Gastrocnemius medialis (tissue), 4 donors: Measurements from ENCODE around the gene DCST1. TPM values are rescaled to one million over a fixed set of nuclear protein-coding genes. Genes with fewer than 3 reads are reported as not detected.

Source experiments
- ATAC-seq, 2 donors: fragments of 150-250 bp; one replicate each; pipeline ENCODE4 v1.9.1; 2016
- DNase-seq, 2 donors: peaks; one replicate each; pipeline ENCODE4 v3.0.0-alpha.2; 2019
- H3K27ac ChIP-seq, 4 donors: fragments of 200-600 bp; sonication (generic); 1 replicate in 1 of 4; 2 replicates in 3 of 4; pipeline ENCODE4 v1.5.1; 2016 to 2018; ENCODE audit warnings: mild to moderate bottlenecking in 2 of 4, moderate library complexity in 1 of 4
- H3K27me3 ChIP-seq, 3 donors: fragments of 200-600 bp; sonication (generic) in 2 of 3; 1 replicate in 1 of 3; 2 replicates in 2 of 3; pipeline versions ENCODE4 v1.5.1 to v1.6.0; 2016 to 2019; ENCODE audit warnings: mild to moderate bottlenecking in 1 of 3, moderate library complexity in 1 of 3
- H3K36me3 ChIP-seq, 2 donors: fragments of 200-600 bp; sonication (generic) in 1 of 2; one replicate each; pipeline ENCODE4 v1.5.1; 2017 to 2018
- H3K4me1 ChIP-seq, 2 donors: fragments of 200-600 bp; sonication (generic) in 1 of 2; one replicate each; pipeline ENCODE4 v1.5.1; 2016 to 2017; ENCODE audit warnings: mild to moderate bottlenecking in 2 of 2
- H3K4me3 ChIP-seq, 4 donors: fragments of 200-600 bp; sonication (generic) in 3 of 4; 1 replicate in 1 of 4; 2 replicates in 3 of 4; pipeline ENCODE4 v1.5.1; 2016 to 2019; ENCODE audit warnings: mild to moderate bottlenecking in 2 of 4
- H3K9me3 ChIP-seq, 3 donors: fragments of 200-600 bp; sonication (generic) in 2 of 3; 1 replicate in 1 of 3; 2 replicates in 2 of 3; pipeline ENCODE4 v1.5.1; 2016 to 2019
- POLR2A ChIP-seq, 2 donors: fragments of 450-650 bp; IDR thresholded peaks; one replicate each; pipeline ENCODE4 v1.6.1; 2017; ENCODE audit warnings: antibody characterized with exemption in 2 of 2, mild to moderate bottlenecking in 2 of 2, moderate library complexity in 2 of 2
- in situ Hi-C, 4 donors: fragments of 200-750 bp; cut with MboI; loops; one replicate each; pipeline versions ENCODE4 v1.15.0 to v1.8.0; 2017; ENCODE audit warnings: low sequenced_read_pairs in 4 of 4
- intact Hi-C: fragments of 100-400 bp; cut with DNase I; formaldehyde crosslinking; loops from one replicate; pipeline ENCODE4 v1.15.1; 2023; ENCODE audit warnings: low total_unique reads
- total RNA-seq, 4 donors: library from RNA; depleted of rRNA; stranded (reverse); fragments of >200 nt; gene quantifications; one replicate each; pipeline versions ENCODE4 v1.1.0 to v1.2.3, GENCODE V29; 2016
- TF ChIP-seq, protein P1 (sequence below), 5 experiments: fragments of 450-650 bp in 3 of 5; fragments of 200-600 bp in 2 of 5; sonication (generic) in 2 of 5; IDR thresholded peaks in 4 of 5; conservative IDR thresholded peaks in 1 of 5; 1 replicate in 4 of 5; 2 replicates in 1 of 5; pipeline ENCODE4 v1.5.1; 2016 to 2019; ENCODE audit warnings: antibody characterized with exemption in 5 of 5, mild to moderate bottlenecking in 3 of 5, moderate library complexity in 3 of 5

The DCST1 gene
- total RNA-seq, 4 donors from 2014 or later = 0.13 to 0.35 TPM; not detected in 2

DNA sequence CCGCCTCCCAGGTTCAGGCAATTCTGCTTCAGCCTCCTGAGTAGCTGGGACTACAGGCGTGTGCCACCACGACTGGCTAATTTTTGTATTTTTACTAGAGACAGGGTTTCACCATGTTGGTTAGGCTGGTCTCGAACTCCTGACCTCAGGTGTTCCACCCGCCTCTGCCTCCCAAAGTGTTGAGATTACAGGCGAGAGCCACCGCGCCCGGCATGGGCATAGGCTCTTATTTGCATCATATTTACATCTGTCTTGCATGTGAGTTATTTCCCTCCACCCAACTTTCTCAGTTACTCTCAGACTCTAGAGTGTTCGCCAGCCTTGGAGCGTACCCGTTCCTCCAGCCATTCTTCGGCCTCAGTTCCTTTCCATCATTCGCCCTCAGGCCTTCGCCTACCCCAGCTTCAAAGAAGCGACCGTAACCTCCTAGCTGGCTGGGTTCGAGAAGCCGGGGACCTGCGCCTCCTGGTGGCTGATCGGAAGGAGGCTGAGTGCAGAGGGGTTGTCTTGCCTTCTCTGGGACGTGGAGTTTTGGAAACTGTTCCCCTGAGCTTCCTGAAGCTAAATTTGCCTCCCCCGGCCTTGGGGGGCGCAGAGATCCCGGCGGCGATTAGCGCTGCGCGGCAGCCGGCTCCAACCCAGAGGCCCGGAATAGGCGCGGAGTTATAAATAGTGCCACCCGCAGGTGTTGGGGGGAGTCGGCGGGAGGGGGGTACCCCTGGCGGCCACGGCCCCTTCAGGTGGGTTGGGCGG is 34.6 kb upstream of the DCST1 start:
- intact Hi-C loops (loop anchor here (1.0 kb wide), 1 partner anchor 37 kb away; no protein-coding TSS in a partner anchor), in situ Hi-C loops (loop anchor here in 1 of 4 donors (5.0 kb wide), 1 partner anchor 37 kb away; the partner anchor contains the start of gene PYGO2)
- Histone ChIP-seq H3K36me3 (no peaks in the 10 kb centered on the region), H3K27me3 (no peaks in the 10 kb centered on the region), H3K4me1 (peaks cover 13 to 23% of the 10 kb centered on the region in 2 donors), H3K9me3 (no peaks in the 10 kb centered on the region), H3K4me3 (peak overlapping the region; percentile 83 to 99 (median 94)), H3K27ac (peak overlapping the region; percentile 95 to 99 (median 98))
- DNase-seq (peak in 1 of 2 donors; percentile 41), ATAC-seq (no peak)
- TF ChIP-seq, protein P1, sequence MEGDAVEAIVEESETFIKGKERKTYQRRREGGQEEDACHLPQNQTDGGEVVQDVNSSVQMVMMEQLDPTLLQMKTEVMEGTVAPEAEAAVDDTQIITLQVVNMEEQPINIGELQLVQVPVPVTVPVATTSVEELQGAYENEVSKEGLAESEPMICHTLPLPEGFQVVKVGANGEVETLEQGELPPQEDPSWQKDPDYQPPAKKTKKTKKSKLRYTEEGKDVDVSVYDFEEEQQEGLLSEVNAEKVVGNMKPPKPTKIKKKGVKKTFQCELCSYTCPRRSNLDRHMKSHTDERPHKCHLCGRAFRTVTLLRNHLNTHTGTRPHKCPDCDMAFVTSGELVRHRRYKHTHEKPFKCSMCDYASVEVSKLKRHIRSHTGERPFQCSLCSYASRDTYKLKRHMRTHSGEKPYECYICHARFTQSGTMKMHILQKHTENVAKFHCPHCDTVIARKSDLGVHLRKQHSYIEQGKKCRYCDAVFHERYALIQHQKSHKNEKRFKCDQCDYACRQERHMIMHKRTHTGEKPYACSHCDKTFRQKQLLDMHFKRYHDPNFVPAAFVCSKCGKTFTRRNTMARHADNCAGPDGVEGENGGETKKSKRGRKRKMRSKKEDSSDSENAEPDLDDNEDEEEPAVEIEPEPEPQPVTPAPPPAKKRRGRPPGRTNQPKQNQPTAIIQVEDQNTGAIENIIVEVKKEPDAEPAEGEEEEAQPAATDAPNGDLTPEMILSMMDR (IDR thresholded peaks at IDR 0.05 in 4 of 5, conservative IDR thresholded peaks at IDR 0.05 in 1 of 5) = peak; percentile 52 to 79 (median 65)
- peak in 1 of 2 donors; percentile 5 for TF ChIP-seq POLR2A (IDR thresholded peaks at IDR 0.05)

DNA sequence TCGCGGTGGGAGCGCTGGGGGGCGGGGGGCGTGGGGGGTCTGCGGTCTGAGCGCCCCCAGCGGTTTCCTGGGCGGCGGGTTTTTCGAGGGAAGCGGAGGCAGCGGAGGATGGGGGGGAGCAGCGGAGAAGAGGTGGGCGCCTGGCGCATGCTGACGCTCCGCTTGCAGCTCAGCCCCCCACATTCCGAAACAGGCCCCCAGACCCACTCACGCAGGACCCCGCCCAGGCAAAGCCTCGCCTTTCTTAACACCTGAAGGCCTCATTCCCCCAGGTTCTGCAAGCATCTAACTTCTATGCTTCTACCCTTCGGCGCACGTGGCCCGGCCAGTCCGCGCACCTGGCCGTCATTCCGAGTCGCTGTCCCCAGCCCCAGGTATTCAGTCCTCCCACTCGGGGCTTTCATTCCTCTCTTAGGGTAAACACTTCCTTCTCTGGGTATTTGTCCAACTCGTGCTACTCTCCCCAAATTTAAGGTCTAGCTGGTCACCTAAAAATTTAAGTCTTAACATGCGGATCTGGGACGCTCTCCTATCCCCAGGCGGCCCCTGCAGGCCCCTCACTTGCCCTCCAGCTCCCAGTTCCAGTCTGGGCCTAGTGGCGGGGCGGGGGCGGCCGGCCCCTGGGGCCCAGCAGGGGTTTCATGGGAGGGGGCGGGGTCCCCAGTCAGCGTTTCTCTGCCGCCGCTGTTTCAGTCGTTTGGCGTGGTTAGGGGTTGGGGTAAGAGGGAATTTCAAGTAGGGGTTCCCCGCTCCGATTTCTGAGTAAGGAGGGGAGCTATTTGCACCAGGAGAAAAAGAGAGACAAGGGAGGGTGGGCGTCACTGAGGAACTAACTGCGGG is 33.8 kb upstream of the DCST1 start:
- intact Hi-C loops (loop anchor here (1.0 to 10.0 kb wide), 9 partner anchors 17 to 1495 kb away; partner anchors contain the start of genes CKS1B, FLAD1, PMVK and SLC50A1), in situ Hi-C loops (loop anchor here in 1 of 4 donors (5.0 kb wide), 1 partner anchor 37 kb away; the partner anchor contains the start of gene PYGO2)
- peak overlapping the region; percentile 83 to 99 (median 94) for H3K4me3 ChIP-seq
- peak overlapping the region; percentile 95 to 99 (median 98) for H3K27ac ChIP-seq
- peaks cover 18 to 31% of the 10 kb centered on the region in 2 donors for H3K4me1 ChIP-seq
- ATAC-seq = no peak
- TF ChIP-seq, protein P1 (IDR thresholded peaks at IDR 0.05 in 4 of 5, conservative IDR thresholded peaks at IDR 0.05 in 1 of 5) = no peak
- TF ChIP-seq POLR2A (IDR thresholded peaks at IDR 0.05) = peak in 1 of 2 donors; percentile 1
- H3K36me3 ChIP-seq = no peaks in the 10 kb centered on the region
- DNase-seq = peak in 1 of 2 donors; percentile 60
- no peaks in the 10 kb centered on the region for H3K27me3 ChIP-seq
- H3K9me3 ChIP-seq = no peaks in the 10 kb centered on the region

DNA sequence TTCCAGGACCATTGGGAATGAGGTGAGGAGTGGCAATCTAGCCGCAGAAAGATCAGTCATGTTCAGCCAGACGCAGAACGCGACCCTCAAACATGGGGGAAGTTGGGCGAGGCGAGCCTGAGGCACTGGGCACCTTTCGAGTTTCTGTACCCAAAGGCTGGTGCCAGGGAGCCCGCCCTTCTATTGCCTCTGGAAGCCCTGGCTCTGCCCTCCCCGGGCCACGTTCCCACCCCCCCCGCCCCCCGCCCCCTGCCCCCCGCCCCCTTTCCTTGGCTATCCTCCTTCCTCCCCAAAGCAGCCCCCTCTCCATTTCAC is 33.3 kb upstream of the DCST1 start:
- TF ChIP-seq POLR2A (IDR thresholded peaks at IDR 0.05) = no peak
- TF ChIP-seq, protein P1 (IDR thresholded peaks at IDR 0.05 in 4 of 5, conservative IDR thresholded peaks at IDR 0.05 in 1 of 5) = no peak
- no peaks in the 10 kb centered on the region for H3K27me3 ChIP-seq
- no peak for ATAC-seq
- intact Hi-C loops (loop anchor here (1.0 to 10.0 kb wide), 8 partner anchors 18 to 1494 kb away; partner anchors contain the start of genes CKS1B, FLAD1, PMVK and SLC50A1), in situ Hi-C loops (no loop called here)
- no peak for DNase-seq
- H3K27ac ChIP-seq = peak overlapping the region; percentile 95 to 99 (median 98)
- peaks cover 20 to 37% of the 10 kb centered on the region in 2 donors for H3K4me1 ChIP-seq
- H3K4me3 ChIP-seq = peak overlapping the region; percentile 83 to 99 (median 94)
- H3K9me3 ChIP-seq = no peaks in the 10 kb centered on the region
- no peaks in the 10 kb centered on the region for H3K36me3 ChIP-seq

DNA sequence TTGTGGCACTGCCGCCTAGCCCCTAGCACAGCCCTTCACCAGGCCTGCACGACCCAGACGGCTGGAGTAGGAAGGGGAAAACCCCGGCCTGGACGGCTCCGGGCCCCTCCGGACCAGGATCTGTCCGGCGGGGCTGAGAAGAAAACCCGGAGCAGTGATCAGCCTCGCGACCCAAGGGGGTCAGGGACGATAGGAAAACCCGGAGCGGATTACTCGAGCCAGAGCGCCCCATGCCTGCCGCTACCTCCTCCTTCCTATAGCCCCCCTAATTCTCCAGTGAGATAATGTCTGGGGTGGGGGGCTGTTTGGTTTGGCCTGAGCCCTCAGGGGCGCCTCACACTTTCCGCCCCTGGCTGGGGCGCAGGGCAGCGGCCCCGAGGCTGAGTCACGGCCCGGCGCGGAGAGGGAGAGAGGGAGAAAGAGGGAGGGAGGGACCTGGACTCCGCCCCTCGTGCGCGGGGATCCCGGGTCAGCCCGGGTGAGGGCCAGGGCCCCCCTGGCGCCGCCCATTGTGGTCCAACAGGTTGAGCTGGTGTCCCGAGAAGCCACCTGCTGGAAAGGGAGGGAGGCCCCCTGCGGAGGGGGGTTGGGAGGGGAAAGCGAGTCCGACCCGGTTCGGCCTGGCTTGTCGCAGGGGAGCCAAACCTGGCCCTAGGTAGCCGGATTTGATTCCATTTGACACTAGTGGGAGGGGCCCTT is 32.7 kb upstream of the DCST1 start:
- Histone ChIP-seq H3K4me1 (peaks cover 24 to 42% of the 10 kb centered on the region in 2 donors), H3K27me3 (no peaks in the 10 kb centered on the region), H3K9me3 (no peaks in the 10 kb centered on the region), H3K36me3 (no peaks in the 10 kb centered on the region), H3K27ac (peak overlapping the region; percentile 95 to 99 (median 98)), H3K4me3 (peak overlapping the region; percentile 83 to 99 (median 94))
- DNase-seq (peak; percentile 88 to 97), ATAC-seq (peak; percentile 25 to 32)
- TF ChIP-seq POLR2A (IDR thresholded peaks at IDR 0.05) = peak; percentile 90 to 92
- TF ChIP-seq, protein P1 (IDR thresholded peaks at IDR 0.05 in 4 of 5, conservative IDR thresholded peaks at IDR 0.05 in 1 of 5) = peak in 4 of 5 experiments; percentile 3 to 52 (median 36)
- in situ Hi-C loops = no loop called here
- intact Hi-C loops = loop anchor here (1.0 to 10.0 kb wide), 8 partner anchors 18 to 1494 kb away; partner anchors contain the start of genes CKS1B, FLAD1, PMVK and SLC50A1
